B cell (primary cell): ENCODE data around the gene ANKRD61. TPM values are rescaled to one million over a fixed set of nuclear protein-coding genes. Genes with fewer than 3 reads are reported as not detected.

Experiments
- ATAC-seq: fragments of 200-7000 bp; cut with Tn5 transposase; one replicate; pipeline ENCODE4 v1.10.0; 2021; ENCODE audit warnings: low read depth, mild to moderate bottlenecking, moderate number of reproducible peaks, moderate library complexity
- CTCF ChIA-PET: fragments of 350-600 bp; sonication (Branson Sonifier 250); formaldehyde crosslinking; loops from one replicate; lab custom pipeline; 2021; ENCODE audit warnings: antibody characterized with exemption, inconsistent platforms; lab: Charles Lee
- POLR2A ChIA-PET: fragments of 350-600 bp; sonication (Branson Sonifier 250); formaldehyde crosslinking; loops from one replicate; lab custom pipeline; 2021; ENCODE audit warnings: antibody characterized with exemption; lab: Charles Lee
- DNase-seq: peaks from one replicate; pipeline ENCODE4 v3.0.0; 2013
- H2AFZ ChIP-seq: 2 replicates; pipeline ENCODE4 v1.6.1; 2012; ENCODE audit warnings: mild to moderate bottlenecking, low read depth, low read length; ENCODE audit not compliant: insufficient read depth, poor library complexity, severe bottlenecking
- H3K27ac ChIP-seq, 2 donors: 1 replicate in 1 of 2; 2 replicates in 1 of 2; pipeline ENCODE4 v1.5.1; 2012 to 2013; ENCODE audit warnings: low read length in 2 of 2, mild to moderate bottlenecking in 2 of 2, moderate library complexity in 1 of 2
- H3K27me3 ChIP-seq, 4 experiments: fragments of 200-600 bp in 1 of 4; sonication (generic) in 1 of 4; replicated peaks in 1 of 4; 1 replicate in 2 of 4; 2 replicates in 2 of 4; pipeline versions ENCODE4 v1.6.1 to v1.7.0; 2013 to 2016; ENCODE audit warnings: low read length in 3 of 4, mild to moderate bottlenecking in 2 of 4, mixed read lengths in 1 of 4, moderate library complexity in 1 of 4; ENCODE audit not compliant: insufficient read depth in 4 of 4, control insufficient read depth in 3 of 4; ENCODE audit errors: control extremely low read depth in 1 of 4
- H3K36me3 ChIP-seq, 2 experiments: replicated peaks in 1 of 2; 1 replicate in 1 of 2; 2 replicates in 1 of 2; pipeline versions ENCODE4 v1.6.1 to v1.7.1; 2013; ENCODE audit warnings: low read length in 1 of 2; ENCODE audit not compliant: insufficient read depth in 2 of 2, control insufficient read depth in 1 of 2; ENCODE audit errors: control extremely low read depth in 1 of 2, extremely low read depth in 1 of 2
- H3K4me1 ChIP-seq, 2 donors: fragments of 200-600 bp in 1 of 2; sonication (generic) in 1 of 2; 1 replicate in 1 of 2; 2 replicates in 1 of 2; pipeline versions ENCODE4 v1.5.1 to v1.6.1; 2013 to 2017; ENCODE audit warnings: low read length in 2 of 2; ENCODE audit not compliant: control insufficient read depth in 2 of 2, insufficient read depth in 2 of 2
- H3K4me2 ChIP-seq: replicated peaks from 2 replicates; pipeline ENCODE3; 2012; ENCODE audit warnings: mild to moderate bottlenecking, low read depth, low read length; ENCODE audit not compliant: poor library complexity, severe bottlenecking
- H3K4me3 ChIP-seq, 5 experiments: fragments of 200-600 bp in 1 of 5; sonication (generic) in 1 of 5; 1 replicate in 3 of 5; 2 replicates in 2 of 5; pipeline versions ENCODE4 v1.5.1 to v1.7.0; 2011 to 2016; ENCODE audit warnings: low read length in 4 of 5, mild to moderate bottlenecking in 4 of 5, low read depth in 2 of 5, control low read depth in 1 of 5, moderate library complexity in 1 of 5; ENCODE audit not compliant: insufficient read depth in 1 of 5; ENCODE audit errors: control extremely low read depth in 1 of 5, extremely low read depth in 1 of 5
- H3K79me2 ChIP-seq: fragments of 200-600 bp; sonication (generic); one replicate; pipeline ENCODE4 v1.6.0; 2016; ENCODE audit warnings: low read length; ENCODE audit not compliant: control insufficient read depth, insufficient read depth
- H3K9ac ChIP-seq: fragments of 200-600 bp; sonication (generic); 2 replicates; pipeline ENCODE4 v1.6.1; 2017; ENCODE audit warnings: mild to moderate bottlenecking, low read length, moderate library complexity
- H3K9me3 ChIP-seq, 3 donors: one replicate each; pipeline versions ENCODE4 v1.6.1 to v1.7.1; 2013; ENCODE audit warnings: low read length in 2 of 3; ENCODE audit not compliant: control insufficient read depth in 2 of 3, insufficient read depth in 1 of 3; ENCODE audit errors: control extremely low read depth in 1 of 3
- H4K20me1 ChIP-seq: 2 replicates; pipeline ENCODE4 v1.6.0; 2012; ENCODE audit warnings: mild to moderate bottlenecking, low read length; ENCODE audit not compliant: insufficient read depth, control insufficient read depth, poor library complexity, severe bottlenecking
- H3K27ac Mint-ChIP-seq: one replicate; pipeline ENCODE4 v1.8.0; 2021; ENCODE audit warnings: mixed read lengths
- H3K27me3 Mint-ChIP-seq: one replicate; pipeline ENCODE4 v1.8.0; 2021; ENCODE audit warnings: mixed read lengths
- H3K4me1 Mint-ChIP-seq: one replicate; pipeline ENCODE4 v1.8.0; 2021; ENCODE audit warnings: mixed read lengths
- H3K4me3 Mint-ChIP-seq: one replicate; pipeline ENCODE4 v1.8.0; 2021; ENCODE audit warnings: mixed read lengths
- H3K9me3 Mint-ChIP-seq: one replicate; pipeline ENCODE4 v1.8.0; 2022; ENCODE audit warnings: mixed read lengths; ENCODE audit not compliant: insufficient read depth
- EZH2 ChIP-seq: IDR thresholded peaks from 2 replicates; pipeline ENCODE4 v1.6.1; 2012; ENCODE audit warnings: borderline replicate concordance, low read depth, mild to moderate bottlenecking, moderate library complexity, low read length; ENCODE audit not compliant: insufficient read depth, poor library complexity, severe bottlenecking
- WGBS: methylation state at CpG from one replicate; pipeline ENCODE4 v1.1.5; 2013; ENCODE audit warnings: missing lambda C conversion rate; ENCODE audit not compliant: insufficient coverage; 5-methylcytosine and 5-hydroxymethylcytosine counted together
- intact Hi-C: fragments of 100-400 bp; cut with micrococcal nuclease; formaldehyde crosslinking; loops from one replicate; pipeline ENCODE4 v1.10.0; 2022
- polyA plus RNA-seq: library from polyadenylated mRNA; depleted of rRNA; stranded (reverse); fragments of >200 nt; gene quantifications from 2 replicates; pipeline ENCODE4 v1.2.3, GENCODE V29; 2012
- total RNA-seq, 2 donors: library from RNA; stranded (reverse); fragments of 120-200 nt in 1 of 2; gene quantifications; 1 replicate in 1 of 2; 2 replicates in 1 of 2; pipeline versions ENCODE4 v1.2.3 to v1.2.4, GENCODE V29; 2013 to 2022
- TF ChIP-seq, protein P1 (sequence below): fragments of 200-600 bp; IDR thresholded peaks from one replicate; pipeline ENCODE4 v1.8.0; 2022; ENCODE audit warnings: antibody characterized with exemption, mild to moderate bottlenecking

The ANKRD61 gene
- total and polyA plus RNA-seq, 2 donors (not counting 1 experiment from before 2014, with no cell fraction given): 0.13 TPM; not detected in 1

- Mint-ChIP-seq H3K9me3 (no peaks in the 10 kb centered on the region), H3K4me3 (peak overlapping the region; percentile 79), H3K27me3 (no peaks in the 10 kb centered on the region), H3K27ac (peak overlapping the region; percentile 94), H3K4me1 (peaks cover 22% of the 10 kb centered on the region)
- POLR2A ChIA-PET: interaction anchor here (0.6 kb wide), 2 partner anchors 17 to 306 kb away, joined by 3 to 10 read pairs; no protein-coding TSS in a partner anchor
- Histone ChIP-seq H3K9me3 (no peaks in the 10 kb centered on the region), H3K9ac (peak overlapping the region; percentile 26), H3K36me3 (peaks cover 13 to 74% of the 10 kb centered on the region in 2 experiments), H3K4me2 (peak overlapping the region; percentile 60), H4K20me1 (no peaks in the 10 kb centered on the region), H3K79me2 (peaks cover 9% of the 10 kb centered on the region), H2AFZ (peak overlapping the region; percentile 59), H3K27ac (peak overlapping the region; percentile 64 to 79), H3K4me1 (peaks cover 15 to 22% of the 10 kb centered on the region in 2 donors), H3K27me3 (no peaks in the 10 kb centered on the region), H3K4me3 (peak overlapping the region; percentile 30 to 47 (median 41))
- DNase-seq (no peak), ATAC-seq (peak; percentile 18)
- WGBS: 82% methylated on average over 4 of the region's 12 CpGs
- CTCF ChIA-PET: interaction anchor here (0.7 to 2.6 kb wide), 7 partner anchors 12 to 297 kb away, joined by 3 to 10 read pairs (median 3); partner anchors contain the start of genes AIMP2 and PMS2
- intact Hi-C loops: loop anchor here (1.0 kb wide), 1 partner anchor 18 kb away; the partner anchor contains the start of genes AIMP2 and PMS2
- TF ChIP-seq EZH2: no peak
- TF ChIP-seq, protein P1, sequence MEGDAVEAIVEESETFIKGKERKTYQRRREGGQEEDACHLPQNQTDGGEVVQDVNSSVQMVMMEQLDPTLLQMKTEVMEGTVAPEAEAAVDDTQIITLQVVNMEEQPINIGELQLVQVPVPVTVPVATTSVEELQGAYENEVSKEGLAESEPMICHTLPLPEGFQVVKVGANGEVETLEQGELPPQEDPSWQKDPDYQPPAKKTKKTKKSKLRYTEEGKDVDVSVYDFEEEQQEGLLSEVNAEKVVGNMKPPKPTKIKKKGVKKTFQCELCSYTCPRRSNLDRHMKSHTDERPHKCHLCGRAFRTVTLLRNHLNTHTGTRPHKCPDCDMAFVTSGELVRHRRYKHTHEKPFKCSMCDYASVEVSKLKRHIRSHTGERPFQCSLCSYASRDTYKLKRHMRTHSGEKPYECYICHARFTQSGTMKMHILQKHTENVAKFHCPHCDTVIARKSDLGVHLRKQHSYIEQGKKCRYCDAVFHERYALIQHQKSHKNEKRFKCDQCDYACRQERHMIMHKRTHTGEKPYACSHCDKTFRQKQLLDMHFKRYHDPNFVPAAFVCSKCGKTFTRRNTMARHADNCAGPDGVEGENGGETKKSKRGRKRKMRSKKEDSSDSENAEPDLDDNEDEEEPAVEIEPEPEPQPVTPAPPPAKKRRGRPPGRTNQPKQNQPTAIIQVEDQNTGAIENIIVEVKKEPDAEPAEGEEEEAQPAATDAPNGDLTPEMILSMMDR: no peak
Observed at GRCh38 chr7:6026820-6027311, 4.3 kb upstream of the ANKRD61 start.

- no peaks in the 10 kb centered on the region for H3K27me3 Mint-ChIP-seq
- ChIA-PET POLR2A (no interaction called here), CTCF (interaction anchor here (0.6 to 2.6 kb wide), 7 partner anchors 13 to 1891 kb away, joined by 3 to 10 read pairs (median 3); no protein-coding TSS in a partner anchor)
- no peak overlapping the region for H3K9ac ChIP-seq
- H3K4me3 Mint-ChIP-seq: no peak overlapping the region
- H3K27ac ChIP-seq: peak overlapping the region; percentile 64 to 79
- TF ChIP-seq EZH2: no peak
- TF ChIP-seq, protein P1: no peak
- peak overlapping the region; percentile 1 for H3K27ac Mint-ChIP-seq
- H3K9me3 ChIP-seq: no peaks in the 10 kb centered on the region
- no peak overlapping the region for H2AFZ ChIP-seq
- no peaks in the 10 kb centered on the region for H3K27me3 ChIP-seq
- no peaks in the 10 kb centered on the region for H3K9me3 Mint-ChIP-seq
- WGBS: no CpG with 5 or more reads among the region's 1 CpG
- peaks cover 14% of the 10 kb centered on the region for H3K79me2 ChIP-seq
- no peak for ATAC-seq
- H3K4me1 Mint-ChIP-seq: peaks cover 22% of the 10 kb centered on the region
- peaks cover 15 to 22% of the 10 kb centered on the region in 2 donors for H3K4me1 ChIP-seq
- H3K4me3 ChIP-seq: no peak overlapping the region
- no peaks in the 10 kb centered on the region for H4K20me1 ChIP-seq
- DNase-seq: no peak
- H3K36me3 ChIP-seq: peaks cover 8 to 73% of the 10 kb centered on the region in 2 experiments
- no peak overlapping the region for H3K4me2 ChIP-seq
- intact Hi-C loops: no loop called here
Observed at GRCh38 chr7:6027806-6028365, 3.3 kb upstream of the ANKRD61 start.
